Measurements from ENCODE around the gene GALNT13. TPM values are rescaled to one million over a fixed set of nuclear protein-coding genes. Genes with fewer than 3 reads are reported as not detected.

Gene GALNT13
- total RNA-seq, 2 experiments from 2014 or later, result not detected

- ChIA-PET POLR2A (interaction anchor here (0.6 to 0.7 kb wide), 2 partner anchors 451 to 804 kb away, joined by 3 read pairs; no protein-coding TSS in a partner anchor), CTCF (ENCODE audit: unreplicated experiment) (no interaction called here)
- BruUV-seq (replicated peaks), result no TSS peak
These were observed 584.1 kb downstream of the GALNT13 start for GRCh38 chr2:154455866-154456265.

GRCh38 chr2:154457286-154457685, 585.6 kb downstream of the GALNT13 start:
- Histone ChIP-seq H3K9me2 (ENCODE audit: insufficient read depth, low read length) (no peaks in the 10 kb centered on the region), H2AFZ (ENCODE audit: low read length) (no peak overlapping the region), H3K79me2 (ENCODE audit: insufficient read depth, low read depth, low read length) (no peaks in the 10 kb centered on the region), H3K4me2 (ENCODE audit: low read length) (no peak overlapping the region), H4K20me1 (ENCODE audit: insufficient read depth, low read length) (no peaks in the 10 kb centered on the region), H3K9me3 (ENCODE audit: low read length) (no peaks in the 10 kb centered on the region), H3K27ac (ENCODE audit: low read depth, low read length, poor library complexity, severe bottlenecking) (no peak overlapping the region), H3K36me3 (ENCODE audit: insufficient read depth, low read length) (no peaks in the 10 kb centered on the region), H3K4me3 (ENCODE audit: low read depth, low read length, poor library complexity, severe bottlenecking) (no peak overlapping the region), H3K4me1 (ENCODE audit: insufficient read depth, low read length, poor library complexity, severe bottlenecking) (no peaks in the 10 kb centered on the region)
- BruUV-seq (replicated peaks), result no TSS peak
- TF ChIP-seq CTCF (conservative IDR thresholded peaks at IDR 0.05; ENCODE audit: low read length) (no peak), EZH2phosphoT487 (IDR thresholded peaks at IDR 0.05; ENCODE audit: borderline replicate concordance, low read depth, low read length) (no peak)
- ChIA-PET POLR2A (interaction anchor here (1.2 kb wide), 1 partner anchor 19 kb away, joined by 3 read pairs; no protein-coding TSS in a partner anchor), CTCF (ENCODE audit: unreplicated experiment) (no interaction called here)
- intact Hi-C loops (cut with micrococcal nuclease; ENCODE audit: unreplicated experiment), result loop anchor here (10.0 kb wide), 1 partner anchor 768 kb away; no protein-coding TSS in a partner anchor
- DNase-seq (ENCODE audit: low spot score), result no peak

More at GRCh38 chr2:154455866-154456265, 584.1 kb downstream of the GALNT13 start:
- H4K20me1 ChIP-seq (ENCODE audit: insufficient read depth, low read length), result no peaks in the 10 kb centered on the region
- H3K9me2 ChIP-seq (ENCODE audit: insufficient read depth, low read length), result no peaks in the 10 kb centered on the region
- DNase-seq (ENCODE audit: low spot score), result no peak
- H3K27ac ChIP-seq (ENCODE audit: low read depth, low read length, poor library complexity, severe bottlenecking), result no peak overlapping the region
- no peaks in the 10 kb centered on the region for H3K4me1 ChIP-seq (ENCODE audit: insufficient read depth, low read length, poor library complexity, severe bottlenecking)
- H2AFZ ChIP-seq (ENCODE audit: low read length), result no peak overlapping the region
- TF ChIP-seq EZH2phosphoT487 (IDR thresholded peaks at IDR 0.05; ENCODE audit: borderline replicate concordance, low read depth, low read length) (no peak), CTCF (conservative IDR thresholded peaks at IDR 0.05; ENCODE audit: low read length) (no peak)
- intact Hi-C loops (cut with micrococcal nuclease; ENCODE audit: unreplicated experiment), result loop anchor here (10.0 kb wide), 1 partner anchor 769 kb away; no protein-coding TSS in a partner anchor
- no peaks in the 10 kb centered on the region for H3K9me3 ChIP-seq (ENCODE audit: low read length)
- no peak overlapping the region for H3K4me2 ChIP-seq (ENCODE audit: low read length)
- no peak overlapping the region for H3K4me3 ChIP-seq (ENCODE audit: low read depth, low read length, poor library complexity, severe bottlenecking)
- no peaks in the 10 kb centered on the region for H3K79me2 ChIP-seq (ENCODE audit: insufficient read depth, low read depth, low read length)
- no peaks in the 10 kb centered on the region for H3K36me3 ChIP-seq (ENCODE audit: insufficient read depth, low read length)

- no peaks in the 10 kb centered on the region for H3K9me3 ChIP-seq (ENCODE audit: low read length)
- intact Hi-C loops (cut with micrococcal nuclease; ENCODE audit: unreplicated experiment), result loop anchor here (10.0 kb wide), 1 partner anchor 766 kb away; no protein-coding TSS in a partner anchor
- no peaks in the 10 kb centered on the region for H4K20me1 ChIP-seq (ENCODE audit: insufficient read depth, low read length)
- BruUV-seq (replicated peaks), result no TSS peak
- H3K36me3 ChIP-seq (ENCODE audit: insufficient read depth, low read length), result no peaks in the 10 kb centered on the region
- H3K79me2 ChIP-seq (ENCODE audit: insufficient read depth, low read depth, low read length), result no peaks in the 10 kb centered on the region
- ChIA-PET CTCF (ENCODE audit: unreplicated experiment) (no interaction called here), POLR2A (no interaction called here)
- no peak overlapping the region for H3K4me2 ChIP-seq (ENCODE audit: low read length)
- H3K27ac ChIP-seq (ENCODE audit: low read depth, low read length, poor library complexity, severe bottlenecking), result no peak overlapping the region
- H3K4me1 ChIP-seq (ENCODE audit: insufficient read depth, low read length, poor library complexity, severe bottlenecking), result no peaks in the 10 kb centered on the region
- H2AFZ ChIP-seq (ENCODE audit: low read length), result no peak overlapping the region
- H3K9me2 ChIP-seq (ENCODE audit: insufficient read depth, low read length), result no peaks in the 10 kb centered on the region
- H3K4me3 ChIP-seq (ENCODE audit: low read depth, low read length, poor library complexity, severe bottlenecking), result no peak overlapping the region
- no peak for DNase-seq (ENCODE audit: low spot score)
- TF ChIP-seq EZH2phosphoT487 (IDR thresholded peaks at IDR 0.05; ENCODE audit: borderline replicate concordance, low read depth, low read length) (no peak), CTCF (conservative IDR thresholded peaks at IDR 0.05; ENCODE audit: low read length) (no peak)
These were observed 587.6 kb downstream of the GALNT13 start for GRCh38 chr2:154459286-154459685.

All from OCI-LY7 (cell line).